ENCODE results near the gene CENPB.

Gene CENPB

GRCh38 chr20:3767427-3768341 is 18.9 kb downstream of the CENPB start, which contains the start of gene ADISSP:
Gene ADISSP (minus strand): TSS chr20:3767753. CDS start chr20:3760100, 7,653 bp downstream.
- Histone ChIP-seq H3K4me3 (ENCODE audit: low read depth, low read length, poor library complexity, severe bottlenecking) (peak within 1 kb of the TSS; percentile 83), H3K79me2 (ENCODE audit: insufficient read depth, low read length) (no peaks in the 10 kb centered on the region), H3K27ac (ENCODE audit: low read depth, low read length, poor library complexity, severe bottlenecking) (peak within 1 kb of the TSS; percentile 69), H3K9me3 (ENCODE audit: low read length) (no peaks in the 10 kb centered on the region), H3K4me1 (ENCODE audit: insufficient read depth, low read length, severe bottlenecking) (peaks cover 24% of the 10 kb centered on the region), H3K36me3 (ENCODE audit: insufficient read depth, low read length) (no peaks in the 10 kb centered on the region; the same call in none of the 2 replicates), H3K27me3 (ENCODE audit: insufficient read depth, low read length) (no peaks in the 10 kb centered on the region), H3K9me2 (ENCODE audit: low read depth, low read length) (no peaks in the 10 kb centered on the region), H3K4me2 (ENCODE audit: low read length) (peak within 1 kb of the TSS; percentile 91), H4K20me1 (ENCODE audit: insufficient read depth, low read length) (no peaks in the 10 kb centered on the region), H2AFZ (ENCODE audit: low read length) (no peak within 1 kb of the TSS), H3K9ac (ENCODE audit: low read length) (peak within 1 kb of the TSS; percentile 94), H3F3A (ENCODE audit: insufficient read depth, low read length) (no peaks in the 10 kb centered on the region)
- no peak for TF ChIP-seq EZH2 (IDR thresholded peaks at IDR 0.05; ENCODE audit: borderline replicate concordance, low read length)
- peak; percentile 26; the same call in 1 of the 2 replicates for TF ChIP-seq CTCF (IDR thresholded peaks at IDR 0.05; ENCODE audit: low read length)

GRCh38 chr20:3767110-3767426 is 19.5 kb downstream of the CENPB start:
- peak overlapping the region; percentile 91 for H3K4me2 ChIP-seq (ENCODE audit: low read length)
- H3K9me2 ChIP-seq (ENCODE audit: low read depth, low read length) = no peaks in the 10 kb centered on the region
- H3K79me2 ChIP-seq (ENCODE audit: insufficient read depth, low read length) = no peaks in the 10 kb centered on the region
- peak overlapping the region; percentile 83 for H3K4me3 ChIP-seq (ENCODE audit: low read depth, low read length, poor library complexity, severe bottlenecking)
- no peak for TF ChIP-seq EZH2 (IDR thresholded peaks at IDR 0.05; ENCODE audit: borderline replicate concordance, low read length)
- no peak for TF ChIP-seq CTCF (IDR thresholded peaks at IDR 0.05; ENCODE audit: low read length)
- H3F3A ChIP-seq (ENCODE audit: insufficient read depth, low read length) = no peaks in the 10 kb centered on the region
- peak overlapping the region; percentile 94 for H3K9ac ChIP-seq (ENCODE audit: low read length)
- no peak overlapping the region for H2AFZ ChIP-seq (ENCODE audit: low read length)
- H4K20me1 ChIP-seq (ENCODE audit: insufficient read depth, low read length) = no peaks in the 10 kb centered on the region
- H3K27me3 ChIP-seq (ENCODE audit: insufficient read depth, low read length) = no peaks in the 10 kb centered on the region
- no peak overlapping the region for H3K27ac ChIP-seq (ENCODE audit: low read depth, low read length, poor library complexity, severe bottlenecking)
- peaks cover 24% of the 10 kb centered on the region for H3K4me1 ChIP-seq (ENCODE audit: insufficient read depth, low read length, severe bottlenecking)
- H3K9me3 ChIP-seq (ENCODE audit: low read length) = no peaks in the 10 kb centered on the region
- H3K36me3 ChIP-seq (ENCODE audit: insufficient read depth, low read length) = peaks cover under 1% of the 10 kb centered on the region

GRCh38 chr20:3766422-3767109 is 20.0 kb downstream of the CENPB start:
- Histone ChIP-seq H3K9me3 (ENCODE audit: low read length) (no peaks in the 10 kb centered on the region), H3K27me3 (ENCODE audit: insufficient read depth, low read length) (no peaks in the 10 kb centered on the region), H3K4me2 (ENCODE audit: low read length) (peak overlapping the region; percentile 91), H2AFZ (ENCODE audit: low read length) (no peak overlapping the region), H3K79me2 (ENCODE audit: insufficient read depth, low read length) (no peaks in the 10 kb centered on the region), H3K4me1 (ENCODE audit: insufficient read depth, low read length, severe bottlenecking) (peaks cover 26% of the 10 kb centered on the region), H3K4me3 (ENCODE audit: low read depth, low read length, poor library complexity, severe bottlenecking) (peak overlapping the region; percentile 83), H3K27ac (ENCODE audit: low read depth, low read length, poor library complexity, severe bottlenecking) (no peak overlapping the region), H4K20me1 (ENCODE audit: insufficient read depth, low read length) (no peaks in the 10 kb centered on the region), H3F3A (ENCODE audit: insufficient read depth, low read length) (no peaks in the 10 kb centered on the region), H3K9me2 (ENCODE audit: low read depth, low read length) (no peaks in the 10 kb centered on the region), H3K36me3 (ENCODE audit: insufficient read depth, low read length) (peaks cover 5% of the 10 kb centered on the region; the same call in 1 of the 2 replicates), H3K9ac (ENCODE audit: low read length) (peak overlapping the region; percentile 94)
- TF ChIP-seq EZH2 (IDR thresholded peaks at IDR 0.05; ENCODE audit: borderline replicate concordance, low read length) (no peak), CTCF (IDR thresholded peaks at IDR 0.05; ENCODE audit: low read length) (no peak)
